Right lobe of liver (tissue), 6 donors: Measurements from ENCODE around the gene MFRP. TPM values are rescaled to one million over a fixed set of nuclear protein-coding genes. Genes with fewer than 3 reads are reported as not detected.

ENCODE experiments used
- ATAC-seq, 4 donors: fragments of 200-7000 bp; cut with Tn5 transposase; one replicate each; pipeline ENCODE4 v1.9.1; 2020; ENCODE audit warnings: mild to moderate bottlenecking in 4 of 4, moderate library complexity in 4 of 4
- DNase-seq, 3 donors: peaks; one replicate each; pipeline ENCODE4 v3.0.0-alpha.2; 2020
- H3K27ac ChIP-seq, 3 donors: fragments of 200-600 bp; one replicate each; pipeline ENCODE4 v1.8.0; 2022
- H3K27me3 ChIP-seq, 2 donors: fragments of 200-600 bp; one replicate each; pipeline ENCODE4 v1.8.0; 2022
- H3K36me3 ChIP-seq, 4 donors: fragments of 200-600 bp; sonication (generic) in 1 of 4; one replicate each; pipeline versions ENCODE4 v1.5.1 to v1.8.0; 2017 to 2022; ENCODE audit warnings: control low read depth in 1 of 4
- H3K4me1 ChIP-seq, 4 donors: fragments of 200-600 bp; sonication (generic) in 1 of 4; one replicate each; pipeline versions ENCODE4 v1.5.1 to v1.8.0; 2017 to 2022; ENCODE audit warnings: control low read depth in 1 of 4
- H3K4me3 ChIP-seq, 3 donors: fragments of 200-600 bp; one replicate each; pipeline ENCODE4 v1.8.0; 2022
- H3K9me3 ChIP-seq, 4 donors: fragments of 200-600 bp; sonication (generic) in 1 of 4; one replicate each; pipeline versions ENCODE4 v1.5.1 to v1.8.0; 2017 to 2022; ENCODE audit warnings: control low read depth in 1 of 4
- CTCF ChIP-seq, 4 donors: fragments of 200-600 bp in 3 of 4; fragments of 450-650 bp in 1 of 4; IDR thresholded peaks; one replicate each; pipeline versions ENCODE4 v1.5.1 to v1.8.0; 2016 to 2022; ENCODE audit warnings: antibody characterized with exemption in 4 of 4, mild to moderate bottlenecking in 2 of 4
- POLR2A ChIP-seq: fragments of 450-650 bp; IDR thresholded peaks from one replicate; pipeline ENCODE4 v1.6.1; 2017; ENCODE audit warnings: antibody characterized with exemption, mild to moderate bottlenecking
- WGBS: methylation state at CpG from one replicate; pipeline ENCODE4 v1.1.6; 2018; ENCODE audit warnings: low coverage, low lambda C conversion rate; ENCODE audit not compliant: insufficient coverage; ENCODE audit errors: missing lambda C conversion rate; 5-methylcytosine and 5-hydroxymethylcytosine counted together
- intact Hi-C, 2 donors: fragments of 100-400 bp; cut with DNase I; formaldehyde crosslinking; loops; one replicate each; pipeline versions ENCODE4 v1.11.2 to v1.14.1; 2022
- total RNA-seq, 6 experiments: library from RNA; depleted of rRNA in 2 of 6; stranded (reverse); fragments of >200 nt in 2 of 6; fragmentation: NEBNext Ultra II Directional in 3 of 6; extraction: Animal tissue kit (Norgen Biotek cat#: 25700) in 3 of 6; gene quantifications; one replicate each; pipeline versions ENCODE4 v1.1.0 to v1.2.4, GENCODE V29; 2016 to 2023
- donor health status: DM: no; HTN: yes; CAD: no.
- donor health status: DM: no; HTN: no; CAD: no.
- donor health status: DM: no; HTN: no; CAD: no.
- donor health status: DM: no; HTN: yes; CAD: no.
- donor health status: DM: no; HTN: yes; CAD: no.

Gene MFRP
- total RNA-seq, 6 experiments from 2014 or later, result not detected

- Histone ChIP-seq H3K36me3 (peaks cover 0 to 16% (median 0%) of the 10 kb centered on the region in 4 donors), H3K4me1 (peaks cover 0 to 33% (median 0%) of the 10 kb centered on the region in 4 donors), H3K9me3 (no peaks in the 10 kb centered on the region), H3K27me3 (no peaks in the 10 kb centered on the region), H3K27ac (no peak overlapping the region), H3K4me3 (no peak overlapping the region)
- 0% methylated on average over 3 of the region's 4 CpGs for WGBS
- DNase-seq (no peak), ATAC-seq (peak; percentile 43 to 61 (median 48))
- intact Hi-C loops, result no loop called here
- TF ChIP-seq POLR2A, result no peak
These were observed 6.4 kb upstream of the MFRP start for GRCh38 chr11:119352857-119353260.

GRCh38 chr11:119351232-119351631 is 4.7 kb upstream of the MFRP start:
- Histone ChIP-seq H3K9me3 (no peaks in the 10 kb centered on the region), H3K4me1 (peaks cover 0 to 30% (median 0%) of the 10 kb centered on the region in 4 donors), H3K27me3 (no peaks in the 10 kb centered on the region), H3K36me3 (peaks cover 0 to 4% (median 0%) of the 10 kb centered on the region in 4 donors), H3K4me3 (no peak overlapping the region), H3K27ac (no peak overlapping the region)
- DNase-seq (no peak), ATAC-seq (no peak)
- no peak for TF ChIP-seq CTCF (IDR thresholded peaks at IDR 0.05)
- TF ChIP-seq POLR2A, result no peak
- WGBS, result 51% methylated on average over 2 of the region's 2 CpGs
- intact Hi-C loops, result no loop called here

GRCh38 chr11:119350302-119350701 is 3.8 kb upstream of the MFRP start:
- TF ChIP-seq CTCF (IDR thresholded peaks at IDR 0.05) (no peak), POLR2A (no peak)
- ATAC-seq (no peak), DNase-seq (peak in 1 of 3 donors; percentile 20)
- Histone ChIP-seq H3K36me3 (no peaks in the 10 kb centered on the region), H3K9me3 (no peaks in the 10 kb centered on the region), H3K4me1 (peaks cover 0 to 20% (median 0%) of the 10 kb centered on the region in 4 donors), H3K27ac (no peak overlapping the region), H3K4me3 (no peak overlapping the region), H3K27me3 (no peaks in the 10 kb centered on the region)
- intact Hi-C loops, result no loop called here
- WGBS, result 57% methylated on average over 1 of the region's 6 CpGs

- ATAC-seq (no peak), DNase-seq (peak in 1 of 3 donors; percentile 34)
- Histone ChIP-seq H3K4me1 (peaks cover 0 to 7% (median 0%) of the 10 kb centered on the region in 4 donors), H3K27me3 (no peaks in the 10 kb centered on the region), H3K9me3 (no peaks in the 10 kb centered on the region), H3K27ac (no peak overlapping the region), H3K4me3 (no peak overlapping the region), H3K36me3 (no peaks in the 10 kb centered on the region)
- intact Hi-C loops, result no loop called here
- TF ChIP-seq POLR2A, result no peak
- no peak for TF ChIP-seq CTCF (IDR thresholded peaks at IDR 0.05)
- WGBS, result 76% methylated on average over 10 of the region's 16 CpGs
These were observed 1.6 kb upstream of the MFRP start for GRCh38 chr11:119347940-119348605.

GRCh38 chr11:119347242-119347641 is 737 bp upstream of the MFRP start:
- intact Hi-C loops, result no loop called here
- H3K4me3 ChIP-seq, result no peak overlapping the region
- H3K27ac ChIP-seq, result no peak overlapping the region
- no peak for TF ChIP-seq POLR2A
- TF ChIP-seq CTCF (IDR thresholded peaks at IDR 0.05), result no peak
- H3K36me3 ChIP-seq, result no peaks in the 10 kb centered on the region
- H3K4me1 ChIP-seq, result no peaks in the 10 kb centered on the region
- WGBS, result 83% methylated on average over 1 of the region's 2 CpGs
- no peaks in the 10 kb centered on the region for H3K27me3 ChIP-seq
- DNase-seq (no peak), ATAC-seq (peak in 2 of 4 donors; percentile 62 to 65)
- H3K9me3 ChIP-seq, result no peaks in the 10 kb centered on the region
